ENCODE results near the gene MYOF.
"Not testable (repeated sequence)": the region's sequence is repeated elsewhere in the genome, so short reads cannot be mapped to it uniquely, and the experiment has no call there.

The MYOF gene

GRCh38 chr10:93299606-93300287 lies 182.4 kb downstream of the MYOF start:
- no peak for DNase-seq (ENCODE audit: low read depth in 1 of 2, low spot score in 1 of 2)

- DNase-seq (ENCODE audit: low read depth in 1 of 2, low spot score in 1 of 2) = no peak
Measured at GRCh38 chr10:93299195-93299594, 182.9 kb downstream of the MYOF start.

GRCh38 chr10:93296151-93296550 lies 186.0 kb downstream of the MYOF start:
- DNase-seq (ENCODE audit: low read depth in 1 of 2, low spot score in 1 of 2) = no peak

GRCh38 chr10:93293999-93294398 lies 188.1 kb downstream of the MYOF start:
- no peak for DNase-seq (ENCODE audit: low read depth in 1 of 2, low spot score in 1 of 2)

- no peak for DNase-seq (ENCODE audit: low read depth in 1 of 2, low spot score in 1 of 2)
Measured at GRCh38 chr10:93290661-93291354, 191.3 kb downstream of the MYOF start.

- peak; percentile 3 to 54 for DNase-seq (ENCODE audit: low read depth in 1 of 2, low spot score in 1 of 2)
Measured at GRCh38 chr10:93288679-93289634, 193.2 kb downstream of the MYOF start.

GRCh38 chr10:93287775-93288174 lies 194.4 kb downstream of the MYOF start:
- DNase-seq (ENCODE audit: low read depth in 1 of 2, low spot score in 1 of 2) = no peak

- not testable (repeated sequence) for DNase-seq (ENCODE audit: low read depth in 1 of 2, low spot score in 1 of 2)
Measured at GRCh38 chr10:93284246-93284645, 197.9 kb downstream of the MYOF start.

- DNase-seq (ENCODE audit: low read depth in 1 of 2, low spot score in 1 of 2) = no peak
Measured at GRCh38 chr10:93281367-93281720, 200.8 kb downstream of the MYOF start.

GRCh38 chr10:93280699-93281366 lies 201.3 kb downstream of the MYOF start:
- DNase-seq (ENCODE audit: low read depth in 1 of 2, low spot score in 1 of 2) = no peak

GRCh38 chr10:93280121-93280698 lies 201.9 kb downstream of the MYOF start:
- DNase-seq (ENCODE audit: low read depth in 1 of 2, low spot score in 1 of 2) = no peak

- no peak for DNase-seq (ENCODE audit: low read depth in 1 of 2, low spot score in 1 of 2)
Measured at GRCh38 chr10:93277360-93277759, 204.8 kb downstream of the MYOF start.

- DNase-seq (ENCODE audit: low read depth in 1 of 2, low spot score in 1 of 2) = no peak
Measured at GRCh38 chr10:93274419-93274818, 207.7 kb downstream of the MYOF start.

- DNase-seq (ENCODE audit: low read depth in 1 of 2, low spot score in 1 of 2) = no peak
Measured at GRCh38 chr10:93272884-93273675, 209.1 kb downstream of the MYOF start.

GRCh38 chr10:93271347-93271746 lies 210.8 kb downstream of the MYOF start:
- no peak for DNase-seq (ENCODE audit: low read depth in 1 of 2, low spot score in 1 of 2)

- DNase-seq (ENCODE audit: low read depth in 1 of 2, low spot score in 1 of 2) = no peak
Measured at GRCh38 chr10:93269281-93269680, 212.9 kb downstream of the MYOF start.

- no peak for DNase-seq (ENCODE audit: low read depth in 1 of 2, low spot score in 1 of 2)
Measured at GRCh38 chr10:93268021-93268420, 214.1 kb downstream of the MYOF start.

GRCh38 chr10:93267521-93267920 lies 214.6 kb downstream of the MYOF start:
- no peak for DNase-seq (ENCODE audit: low read depth in 1 of 2, low spot score in 1 of 2)

- no peak for DNase-seq (ENCODE audit: low read depth in 1 of 2, low spot score in 1 of 2)
Measured at GRCh38 chr10:93266858-93267257, 215.3 kb downstream of the MYOF start.

- DNase-seq (ENCODE audit: low read depth in 1 of 2, low spot score in 1 of 2) = no peak
Measured at GRCh38 chr10:93261961-93262610, 220.0 kb downstream of the MYOF start.
